Activated naive CD8-positive, alpha-beta T cell treated with anti-CD3 and anti-CD28 coated beads for 36 hours (primary cell): ENCODE results near the gene RTN4RL1. TPM values are rescaled to one million over a fixed set of nuclear protein-coding genes. Genes with fewer than 3 reads are reported as not detected.

ENCODE experiments used
- DNase-seq: peaks from one replicate; pipeline ENCODE4 v3.0.0; 2021
- H3K27ac Mint-ChIP-seq: one replicate; pipeline ENCODE4 v1.8.0; 2022; ENCODE audit warnings: mild to moderate bottlenecking, moderate library complexity, mixed read lengths
- H3K27me3 Mint-ChIP-seq: one replicate; pipeline ENCODE4 v1.8.0; 2022; ENCODE audit warnings: mild to moderate bottlenecking, mixed read lengths
- H3K36me3 Mint-ChIP-seq: one replicate; pipeline ENCODE4 v1.8.0; 2021; ENCODE audit warnings: mild to moderate bottlenecking, mixed read lengths
- H3K4me1 Mint-ChIP-seq: one replicate; pipeline ENCODE4 v1.8.0; 2021; ENCODE audit warnings: mixed read lengths
- H3K4me3 Mint-ChIP-seq: one replicate; pipeline ENCODE4 v1.8.0; 2022; ENCODE audit warnings: mild to moderate bottlenecking, moderate library complexity, mixed read lengths
- H3K9me3 Mint-ChIP-seq: one replicate; pipeline ENCODE4 v1.8.0; 2022; ENCODE audit warnings: mixed read lengths
- total RNA-seq, 2 experiments: library from RNA; stranded (reverse); gene quantifications; one replicate each; pipeline ENCODE4 v1.2.3, GENCODE V29; 2021

The RTN4RL1 gene
- total RNA-seq, 2 experiments from 2014 or later = 0.64 to 0.80 TPM

DNA sequence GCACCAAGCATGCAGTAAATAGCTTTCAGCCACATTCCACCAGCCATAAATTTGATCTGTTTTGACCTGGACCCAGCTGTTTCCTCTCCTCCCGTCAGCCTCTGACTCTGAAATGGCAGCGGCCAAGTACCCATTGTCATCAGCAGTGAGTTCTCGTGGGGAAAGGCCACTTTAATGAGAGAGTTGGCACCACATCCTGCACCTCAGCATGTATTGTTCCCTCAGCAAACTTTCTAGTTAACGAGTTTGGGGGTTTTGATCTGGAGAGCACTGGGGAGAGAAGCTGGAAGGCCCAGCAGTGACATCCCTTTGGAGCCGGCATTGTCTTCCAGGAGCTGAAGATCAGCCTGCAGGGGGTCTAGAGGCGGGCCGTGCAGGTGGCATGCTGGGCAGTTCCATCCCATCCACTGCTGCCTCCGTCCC lies 110.5 kb downstream of the RTN4RL1 start:
- no peak overlapping the region for H3K4me3 Mint-ChIP-seq
- H3K36me3 Mint-ChIP-seq = no peaks in the 10 kb centered on the region
- peaks cover 22% of the 10 kb centered on the region for H3K27me3 Mint-ChIP-seq
- no peak overlapping the region for H3K27ac Mint-ChIP-seq
- no peaks in the 10 kb centered on the region for H3K4me1 Mint-ChIP-seq
- H3K9me3 Mint-ChIP-seq = no peaks in the 10 kb centered on the region
- DNase-seq = no peak

DNA sequence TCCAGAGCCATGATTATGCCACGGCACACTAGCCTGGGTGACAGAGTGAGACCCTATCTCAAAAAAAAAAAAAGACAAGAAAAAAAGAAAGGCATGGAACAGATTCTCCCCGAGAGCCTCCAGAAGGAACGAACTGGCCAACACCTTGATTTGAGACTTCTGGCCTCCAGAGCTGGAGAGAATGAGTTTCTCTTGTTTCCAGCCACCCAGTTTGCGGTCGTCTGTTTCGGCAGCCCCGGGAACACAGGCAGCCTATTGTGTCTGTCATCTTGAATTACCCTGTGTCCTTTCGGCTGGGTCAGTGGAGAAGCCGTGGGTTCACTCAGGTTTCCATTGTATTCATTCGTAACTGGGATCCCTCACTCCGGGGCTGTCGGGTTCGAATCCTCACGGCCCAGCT lies 111.4 kb downstream of the RTN4RL1 start:
- DNase-seq = no peak
- Mint-ChIP-seq H3K4me3 (no peak overlapping the region), H3K4me1 (peaks cover 4% of the 10 kb centered on the region), H3K36me3 (no peaks in the 10 kb centered on the region), H3K27ac (no peak overlapping the region), H3K9me3 (no peaks in the 10 kb centered on the region), H3K27me3 (peaks cover 32% of the 10 kb centered on the region)

DNA sequence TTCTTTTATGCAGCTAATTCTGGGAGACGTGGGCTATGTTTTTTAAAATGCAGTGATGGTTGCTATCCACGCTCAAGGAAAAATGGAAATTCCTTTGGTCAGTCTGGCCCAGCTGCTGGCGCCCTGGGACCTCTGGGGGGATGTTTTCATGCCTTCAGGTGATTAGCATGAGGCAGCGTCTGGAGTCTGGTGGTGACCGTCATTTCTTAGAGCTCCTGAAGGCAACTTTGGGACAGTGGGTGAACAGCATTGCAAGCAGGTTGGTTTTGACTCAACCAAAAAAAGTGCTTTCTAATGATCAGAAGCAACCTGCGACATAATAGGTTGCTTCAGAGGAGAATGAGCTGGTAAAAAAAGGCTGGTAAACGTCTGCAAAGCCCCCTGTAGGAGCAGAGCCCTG lies 113.0 kb downstream of the RTN4RL1 start:
- no peaks in the 10 kb centered on the region for H3K36me3 Mint-ChIP-seq
- no peak overlapping the region for H3K27ac Mint-ChIP-seq
- H3K4me1 Mint-ChIP-seq = peaks cover 7% of the 10 kb centered on the region
- H3K27me3 Mint-ChIP-seq = peaks cover 45% of the 10 kb centered on the region
- no peak overlapping the region for H3K4me3 Mint-ChIP-seq
- DNase-seq = no peak
- no peaks in the 10 kb centered on the region for H3K9me3 Mint-ChIP-seq

DNA sequence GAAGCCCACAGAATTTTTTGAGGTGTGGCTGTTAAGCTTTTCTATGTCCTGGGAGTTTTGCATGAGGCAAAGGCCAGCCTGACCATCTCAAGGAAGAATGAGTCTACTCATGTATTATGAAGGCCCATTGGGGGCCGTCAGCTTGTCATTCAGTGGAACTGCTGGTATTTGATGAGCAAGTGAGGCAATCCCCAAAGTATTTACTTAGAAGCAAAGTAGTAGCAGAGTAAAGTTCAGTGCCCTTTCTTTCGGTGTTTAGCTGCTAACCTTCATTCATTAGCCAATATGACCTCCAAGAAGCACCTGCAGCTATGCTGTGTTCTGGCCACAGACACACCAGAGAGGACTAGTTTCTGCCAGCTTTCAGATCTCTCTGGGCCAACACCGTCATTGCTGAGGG lies 115.1 kb downstream of the RTN4RL1 start:
- Mint-ChIP-seq H3K27ac (no peak overlapping the region), H3K4me1 (peaks cover 7% of the 10 kb centered on the region), H3K9me3 (no peaks in the 10 kb centered on the region), H3K27me3 (peaks cover 64% of the 10 kb centered on the region), H3K4me3 (no peak overlapping the region), H3K36me3 (no peaks in the 10 kb centered on the region)
- no peak for DNase-seq

DNA sequence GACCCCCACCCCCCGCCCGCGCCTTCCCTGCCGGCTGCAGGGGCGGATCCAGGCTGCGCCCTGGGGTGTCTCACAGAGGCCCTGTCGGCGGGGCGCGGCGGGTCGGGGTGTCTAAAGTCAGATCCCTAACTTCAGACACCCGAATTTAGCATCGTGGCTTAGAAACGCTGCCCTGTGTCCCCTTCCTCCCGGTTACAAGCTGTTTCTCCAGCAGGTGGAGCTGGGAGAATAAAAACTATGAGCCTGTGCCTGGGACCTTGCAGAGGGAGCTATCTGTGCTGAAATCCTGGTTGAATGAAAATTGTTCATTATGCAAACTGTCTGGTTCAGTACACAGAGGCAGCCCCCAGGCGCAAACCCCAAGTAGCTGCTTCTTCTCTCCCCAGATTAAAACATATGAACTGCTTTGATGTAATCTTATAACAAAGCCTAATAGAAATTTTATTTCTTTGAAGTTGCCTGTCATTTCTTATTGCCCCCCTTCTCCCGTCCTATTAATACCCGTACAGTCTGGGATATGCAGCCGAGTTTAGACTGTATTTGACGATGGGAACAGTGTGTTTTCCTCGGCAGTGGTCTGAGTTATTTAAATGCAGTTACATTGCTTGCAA lies 116.3 kb downstream of the RTN4RL1 start:
- Mint-ChIP-seq H3K4me1 (peaks cover 7% of the 10 kb centered on the region), H3K4me3 (peak overlapping the region; percentile 42), H3K36me3 (no peaks in the 10 kb centered on the region)

DNA sequence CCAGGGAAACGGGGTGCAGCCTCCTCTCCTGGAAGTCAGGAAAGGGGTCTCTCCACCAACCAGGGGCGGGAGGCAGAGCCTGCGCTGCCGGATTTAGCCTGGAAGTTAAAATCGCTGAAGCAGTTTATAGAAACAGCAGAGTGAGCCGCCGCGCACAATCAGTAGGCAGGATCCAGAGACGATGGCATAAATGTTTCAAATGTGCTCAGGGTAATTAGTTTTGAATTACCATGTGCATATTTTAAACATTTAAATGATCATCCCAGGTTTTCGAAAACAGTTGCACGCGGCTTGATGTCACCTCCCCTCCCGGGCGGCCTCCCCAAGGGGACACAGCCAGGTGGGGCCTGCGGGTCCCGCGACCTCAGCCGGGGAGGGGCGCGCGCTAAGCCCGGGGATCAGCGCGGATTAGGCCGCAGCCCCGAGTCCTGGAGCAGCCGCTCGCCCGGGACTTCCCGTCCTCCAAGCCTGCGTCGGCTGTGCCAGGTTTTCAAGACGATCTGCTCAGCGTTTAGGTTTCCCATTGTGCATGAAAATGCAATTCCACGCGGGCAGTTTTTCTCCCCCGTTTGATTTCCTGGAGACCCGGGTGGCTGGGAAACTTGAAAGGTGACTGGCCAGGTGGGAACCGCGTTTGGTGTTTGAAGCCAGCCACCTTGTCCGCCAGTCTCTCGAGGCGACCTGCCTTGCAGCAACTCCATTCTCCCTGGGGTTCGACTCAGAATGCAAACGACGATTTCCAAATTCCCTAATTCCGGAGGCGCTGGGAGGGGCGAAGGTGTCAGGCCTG lies 117.0 kb downstream of the RTN4RL1 start:
- peaks cover 67% of the 10 kb centered on the region for H3K27me3 Mint-ChIP-seq

More for the DNA sequence above, 116.3 kb downstream of the RTN4RL1 start:
- no peaks in the 10 kb centered on the region for H3K9me3 Mint-ChIP-seq
- peaks cover 67% of the 10 kb centered on the region for H3K27me3 Mint-ChIP-seq
- H3K27ac Mint-ChIP-seq = no peak overlapping the region
- peak; percentile 37 for DNase-seq

DNA sequence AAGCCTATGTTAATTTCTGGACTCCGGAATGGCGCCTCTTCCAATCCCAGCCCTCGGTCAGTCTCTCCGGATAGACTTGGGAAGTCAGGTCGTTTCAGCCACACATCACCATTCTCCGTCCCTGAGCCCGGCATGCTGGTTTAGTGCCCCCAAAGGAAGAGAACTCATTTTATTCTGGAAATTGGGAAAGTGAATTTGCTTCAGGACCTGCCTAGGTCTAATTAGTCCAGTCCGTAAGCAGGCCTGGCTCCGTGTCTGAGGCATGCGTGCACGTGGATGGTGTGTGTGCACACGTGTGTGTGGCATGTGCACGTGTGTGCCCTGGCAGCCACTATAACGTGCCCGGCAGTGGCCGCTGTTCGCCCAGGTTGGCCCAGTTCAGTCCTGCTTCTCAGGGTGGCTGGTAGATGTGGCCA lies 117.9 kb downstream of the RTN4RL1 start:
- peaks cover 63% of the 10 kb centered on the region for H3K27me3 Mint-ChIP-seq
- H3K9me3 Mint-ChIP-seq = no peaks in the 10 kb centered on the region
- peaks cover 7% of the 10 kb centered on the region for H3K4me1 Mint-ChIP-seq

More for the DNA sequence above, 117.0 kb downstream of the RTN4RL1 start:
- no peak overlapping the region for H3K27ac Mint-ChIP-seq
- H3K4me1 Mint-ChIP-seq = peaks cover 7% of the 10 kb centered on the region
- no peaks in the 10 kb centered on the region for H3K9me3 Mint-ChIP-seq
- H3K4me3 Mint-ChIP-seq = peak overlapping the region; percentile 42
- peak; percentile 14 for DNase-seq
- no peaks in the 10 kb centered on the region for H3K36me3 Mint-ChIP-seq

DNA sequence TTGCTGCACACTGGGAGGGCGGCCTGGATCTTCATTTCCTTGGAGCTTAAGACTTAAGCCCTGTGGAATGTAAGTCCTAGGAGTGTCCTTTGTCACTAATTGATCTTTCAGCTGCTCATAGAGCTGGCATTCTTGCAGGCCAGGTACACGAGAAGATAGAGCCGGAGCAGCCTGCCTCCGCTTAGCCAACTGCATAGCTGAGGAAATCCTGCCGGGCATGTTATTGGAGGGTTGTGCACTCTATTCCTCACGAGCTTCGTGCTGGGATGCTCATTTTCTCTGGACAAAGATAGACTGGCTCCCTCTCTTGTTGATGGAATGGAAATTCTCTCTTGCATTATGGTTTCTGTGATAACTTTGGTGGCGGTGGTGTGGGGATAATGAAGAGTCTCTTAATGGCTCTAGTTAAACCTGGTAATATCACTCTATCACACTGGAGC lies 118.5 kb downstream of the RTN4RL1 start:
- H3K9me3 Mint-ChIP-seq = no peaks in the 10 kb centered on the region
- peaks cover 7% of the 10 kb centered on the region for H3K4me1 Mint-ChIP-seq
- no peaks in the 10 kb centered on the region for H3K36me3 Mint-ChIP-seq
- H3K27me3 Mint-ChIP-seq = peaks cover 58% of the 10 kb centered on the region
- no peak overlapping the region for H3K4me3 Mint-ChIP-seq
- no peak for DNase-seq
- no peak overlapping the region for H3K27ac Mint-ChIP-seq

More for the DNA sequence above, 117.9 kb downstream of the RTN4RL1 start:
- no peak overlapping the region for H3K27ac Mint-ChIP-seq
- DNase-seq = no peak
- H3K36me3 Mint-ChIP-seq = no peaks in the 10 kb centered on the region
- no peak overlapping the region for H3K4me3 Mint-ChIP-seq

DNA sequence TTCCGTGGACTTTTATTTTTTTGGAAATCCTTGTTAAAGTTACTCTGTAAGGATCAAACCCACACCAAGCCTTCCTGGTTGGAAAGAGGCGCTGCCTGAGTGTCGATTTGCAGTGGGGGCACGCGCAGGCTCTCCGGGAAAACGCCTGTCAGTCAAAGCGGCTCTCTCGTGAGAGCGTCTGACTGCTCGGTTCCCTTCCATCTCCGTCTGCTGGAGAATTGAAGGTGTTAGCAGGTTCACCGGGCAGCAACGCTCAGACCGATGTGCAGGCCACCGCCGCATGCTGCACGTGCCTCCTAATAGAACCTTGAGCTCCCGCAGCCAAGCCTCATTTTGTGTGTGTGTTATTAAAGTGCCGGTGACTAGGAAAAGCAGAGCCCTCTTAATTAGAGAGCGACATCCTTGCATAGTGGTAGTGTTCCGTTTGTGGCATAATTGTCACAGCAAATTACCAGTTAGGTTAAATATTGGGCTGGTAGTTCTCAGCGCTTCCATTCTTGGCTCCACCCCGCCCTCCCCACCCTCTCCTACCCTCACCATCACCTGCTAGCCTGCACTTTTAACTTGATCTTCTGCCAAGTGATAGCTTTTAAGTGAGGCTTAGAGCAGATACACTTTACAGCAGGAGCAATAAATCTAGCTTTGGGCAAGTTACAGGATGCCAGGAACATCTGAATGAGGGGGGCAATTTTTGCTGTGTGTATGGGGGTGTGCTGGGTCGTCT lies 119.8 kb downstream of the RTN4RL1 start:
- H3K36me3 Mint-ChIP-seq = no peaks in the 10 kb centered on the region
- H3K27me3 Mint-ChIP-seq = peaks cover 52% of the 10 kb centered on the region

DNA sequence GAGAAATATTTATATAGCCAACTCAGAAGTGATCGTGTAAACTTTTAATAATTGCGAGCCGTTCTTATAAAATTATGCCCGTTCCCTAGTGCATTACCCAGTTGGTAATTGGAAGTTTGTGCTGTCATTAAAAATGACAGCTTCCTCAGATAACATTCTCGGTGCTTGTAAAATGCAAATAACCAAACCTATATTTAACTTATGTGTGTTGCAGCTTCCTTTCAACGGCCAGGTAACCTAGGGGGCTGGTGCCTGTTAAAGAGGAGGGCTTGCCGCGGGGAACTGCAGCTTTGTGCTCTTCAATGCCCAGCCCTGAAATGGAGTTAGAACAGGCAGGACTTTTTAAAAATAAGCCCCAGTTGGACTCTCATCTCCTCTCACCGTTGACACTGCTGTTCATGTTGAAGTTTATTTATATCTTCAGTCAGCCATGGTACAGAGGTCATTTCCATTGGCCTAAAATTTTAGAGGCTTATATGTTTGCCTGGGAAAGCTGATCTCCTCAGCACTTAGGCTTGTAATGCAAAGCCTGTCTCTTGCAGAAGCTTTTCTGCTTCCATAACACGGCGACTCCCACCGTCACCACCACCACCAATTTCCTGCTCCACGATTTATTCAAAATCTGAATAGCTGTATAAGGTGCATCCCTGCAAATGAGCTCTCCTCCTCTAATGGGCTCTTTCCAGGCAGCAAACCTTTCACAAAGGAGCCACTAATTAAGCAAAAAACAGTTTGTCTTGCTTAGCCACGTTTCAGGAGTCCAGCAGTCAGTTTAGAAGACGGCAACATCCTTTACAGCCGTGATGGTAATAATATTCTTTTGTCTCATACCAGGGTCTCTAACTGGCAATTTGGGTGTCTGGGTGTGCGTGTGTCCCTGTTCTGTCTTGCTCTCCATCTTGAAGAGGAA lies 120.6 kb downstream of the RTN4RL1 start:
- H3K27ac Mint-ChIP-seq = no peak overlapping the region
- peaks cover 43% of the 10 kb centered on the region for H3K27me3 Mint-ChIP-seq
- H3K4me1 Mint-ChIP-seq = peaks cover 7% of the 10 kb centered on the region
- no peak overlapping the region for H3K4me3 Mint-ChIP-seq
- DNase-seq = no peak
- H3K9me3 Mint-ChIP-seq = no peaks in the 10 kb centered on the region
- H3K36me3 Mint-ChIP-seq = no peaks in the 10 kb centered on the region

More for the DNA sequence above, 119.8 kb downstream of the RTN4RL1 start:
- Mint-ChIP-seq H3K27ac (no peak overlapping the region), H3K4me1 (peaks cover 7% of the 10 kb centered on the region), H3K9me3 (no peaks in the 10 kb centered on the region), H3K4me3 (no peak overlapping the region)
- DNase-seq = no peak

DNA sequence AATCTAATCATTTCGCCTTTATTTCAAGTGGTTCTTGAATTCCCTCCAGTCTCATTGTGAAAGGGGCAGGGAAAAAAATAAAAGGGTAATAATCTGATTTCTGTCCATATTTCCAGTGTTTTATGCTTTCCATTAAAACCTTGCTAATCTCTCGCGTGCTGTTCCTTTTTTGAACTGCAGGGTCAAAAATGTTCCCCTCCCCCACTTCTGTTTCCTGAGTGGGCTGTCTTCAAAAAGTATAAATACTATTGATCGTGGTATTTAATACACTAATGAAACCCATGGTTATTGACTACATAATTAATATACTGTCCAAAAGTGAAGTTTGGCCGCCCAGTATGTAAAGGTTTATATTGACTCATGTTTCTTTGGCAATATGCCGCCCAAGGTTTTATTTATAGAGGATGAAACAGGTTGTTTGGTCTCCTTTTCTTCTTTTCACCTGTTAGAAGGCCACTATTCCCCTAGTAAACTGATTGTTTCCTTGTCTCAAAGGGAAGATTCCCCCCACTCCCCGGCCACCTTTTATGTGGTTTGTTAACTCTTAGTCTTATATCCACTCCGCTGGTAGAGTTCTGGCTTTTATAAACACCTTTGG lies 125.6 kb downstream of the RTN4RL1 start:
- peaks cover 13% of the 10 kb centered on the region for H3K36me3 Mint-ChIP-seq
- H3K4me3 Mint-ChIP-seq = no peak overlapping the region
- no peak for DNase-seq
- H3K9me3 Mint-ChIP-seq = no peaks in the 10 kb centered on the region
- H3K4me1 Mint-ChIP-seq = no peaks in the 10 kb centered on the region
- H3K27me3 Mint-ChIP-seq = no peaks in the 10 kb centered on the region
- H3K27ac Mint-ChIP-seq = no peak overlapping the region

DNA sequence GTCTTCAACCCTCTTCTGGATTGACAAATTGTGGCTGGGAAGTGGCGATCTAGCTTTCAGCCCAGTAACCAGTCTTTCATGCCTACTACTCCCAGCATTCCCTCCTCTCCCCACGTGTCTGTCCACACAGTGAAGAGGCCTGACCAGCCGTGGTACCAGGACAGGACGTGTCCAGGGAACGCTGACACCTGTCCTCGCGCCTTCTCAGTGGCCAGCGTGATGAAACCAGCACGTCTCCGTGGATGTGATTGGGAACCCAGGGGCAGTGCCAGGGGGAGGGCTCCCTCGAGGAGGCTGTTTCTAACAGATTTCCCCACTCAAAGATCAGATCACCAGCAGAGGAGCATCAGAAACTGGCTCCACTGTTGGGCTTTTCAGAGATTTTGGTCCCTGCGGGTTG lies 126.3 kb downstream of the RTN4RL1 start:
- no peak for DNase-seq
- no peaks in the 10 kb centered on the region for H3K4me1 Mint-ChIP-seq
- no peak overlapping the region for H3K4me3 Mint-ChIP-seq
- no peaks in the 10 kb centered on the region for H3K9me3 Mint-ChIP-seq
- H3K36me3 Mint-ChIP-seq = peaks cover 18% of the 10 kb centered on the region
- H3K27ac Mint-ChIP-seq = no peak overlapping the region
- no peaks in the 10 kb centered on the region for H3K27me3 Mint-ChIP-seq

DNA sequence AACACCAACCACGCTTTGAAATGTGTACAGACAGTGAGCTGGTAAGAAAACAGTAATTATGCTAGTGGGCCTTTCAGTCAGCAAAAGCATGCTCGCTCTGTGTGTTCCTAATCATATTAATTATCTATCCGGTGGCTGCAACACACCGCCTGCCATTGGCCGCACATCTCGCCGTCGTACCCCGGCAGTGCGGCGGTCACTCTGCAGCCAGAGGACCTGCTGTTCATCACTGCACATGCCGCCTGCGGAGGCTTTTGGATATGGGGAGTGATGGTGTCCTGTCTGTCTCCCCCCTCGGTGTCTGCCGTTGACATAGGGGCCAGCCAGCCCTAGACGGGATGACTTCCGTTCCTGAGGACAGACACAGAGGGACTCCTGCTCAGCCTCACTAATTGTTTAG lies 126.8 kb downstream of the RTN4RL1 start:
- no peaks in the 10 kb centered on the region for H3K4me1 Mint-ChIP-seq
- no peaks in the 10 kb centered on the region for H3K9me3 Mint-ChIP-seq
- no peak overlapping the region for H3K4me3 Mint-ChIP-seq
- no peak overlapping the region for H3K27ac Mint-ChIP-seq
- H3K27me3 Mint-ChIP-seq = no peaks in the 10 kb centered on the region
- peaks cover 20% of the 10 kb centered on the region for H3K36me3 Mint-ChIP-seq
- no peak for DNase-seq

DNA sequence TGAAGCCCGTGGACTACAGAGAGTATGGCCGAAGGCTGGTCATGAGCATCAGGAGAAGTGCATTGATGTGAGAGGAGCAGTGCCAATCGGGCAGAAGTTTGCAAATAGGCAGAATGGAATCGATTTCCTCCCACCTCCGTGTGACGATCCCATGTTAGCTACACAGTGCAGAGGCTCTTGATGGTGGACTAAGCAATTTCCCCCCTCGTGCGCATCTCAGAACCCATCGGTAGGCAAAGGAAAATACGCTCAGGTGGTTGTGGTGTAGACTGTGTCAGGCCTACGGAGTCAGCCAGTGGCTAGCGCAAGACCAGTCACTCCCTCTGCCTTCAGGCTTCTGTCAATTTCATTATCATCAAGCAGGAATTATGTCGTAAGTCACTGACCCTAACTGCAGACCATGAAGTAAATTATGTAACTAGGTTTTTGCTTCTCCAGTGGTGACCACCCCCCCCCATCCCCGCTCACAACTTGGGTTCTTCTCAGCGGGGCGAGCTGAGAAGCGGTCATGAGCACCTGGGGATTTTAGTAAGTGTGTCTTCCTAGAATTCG lies 128.0 kb downstream of the RTN4RL1 start:
- H3K4me1 Mint-ChIP-seq = no peaks in the 10 kb centered on the region
- no peak overlapping the region for H3K4me3 Mint-ChIP-seq
- no peaks in the 10 kb centered on the region for H3K27me3 Mint-ChIP-seq
- H3K9me3 Mint-ChIP-seq = no peaks in the 10 kb centered on the region
- peaks cover 25% of the 10 kb centered on the region for H3K36me3 Mint-ChIP-seq
- no peak overlapping the region for H3K27ac Mint-ChIP-seq
- no peak for DNase-seq
